Measurements from ENCODE around the gene ASGR2.

- TF ChIP-seq CTCF (IDR thresholded peaks at IDR 0.05) (no peak), POLR2A (IDR thresholded peaks at IDR 0.05; ENCODE audit: low read depth) (no peak), EP300 (IDR thresholded peaks at IDR 0.05) (no peak), POLR2AphosphoS5 (IDR thresholded peaks at IDR 0.05) (no peak)
These were observed 36.6 kb downstream of the ASGR2 start for GRCh38 chr17:7077911-7078546.

Measured in esophagus muscularis mucosa (tissue), 4 donors.